ENCODE measurements around the gene DNAH14. TPM values are rescaled to one million over a fixed set of nuclear protein-coding genes. Genes with fewer than 3 reads are reported as not detected.

DNAH14 gene
- total RNA-seq, 1 experiment from 2014 or later: 20.8 TPM

DNA sequence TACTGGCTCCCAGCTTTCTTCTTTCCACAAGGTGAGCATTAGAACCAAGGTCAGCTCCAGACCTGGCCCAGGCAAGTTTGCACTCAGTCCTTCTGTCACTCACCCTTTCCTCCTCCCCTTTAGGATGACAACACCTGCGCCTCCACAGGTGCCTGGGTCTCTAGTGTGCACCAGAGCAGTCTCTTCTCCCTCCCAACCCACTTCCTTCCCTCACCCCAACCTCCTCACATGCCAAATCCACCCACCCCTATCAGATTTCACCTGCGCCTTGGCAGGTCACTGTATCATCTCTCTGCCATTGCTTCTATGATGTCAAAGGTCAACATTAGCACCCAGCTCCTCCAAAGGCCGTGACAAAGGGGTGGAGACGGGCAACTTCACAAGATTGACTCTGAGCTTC, 460.4 kb downstream of the DNAH14 start:
- DNase-seq (ENCODE audit: low read depth): no peak

DNA sequence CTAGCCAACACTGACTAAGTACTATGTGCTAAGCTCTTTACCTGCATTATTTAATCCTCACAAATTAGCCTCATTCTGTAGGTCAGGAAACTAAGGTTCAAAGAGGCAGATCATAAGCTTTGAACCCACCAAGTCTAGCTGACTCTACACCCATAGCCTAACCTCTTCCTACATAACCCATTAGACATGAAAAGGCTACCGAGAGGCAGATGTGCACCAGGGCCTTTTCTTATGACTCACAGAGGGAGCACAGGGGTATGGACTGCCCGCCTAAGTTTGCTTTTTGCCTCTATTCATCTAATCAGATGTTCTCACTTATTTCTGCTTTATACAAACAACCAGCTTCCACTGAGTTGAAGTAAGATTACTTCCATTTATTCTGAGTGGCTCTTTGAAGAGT, 466.9 kb downstream of the DNAH14 start:
- no peak for DNase-seq (ENCODE audit: low read depth)

GRCh38 chr1:225400968-225401367, 471.5 kb downstream of the DNAH14 start:
- no peak for DNase-seq (ENCODE audit: low read depth)

- no peak for DNase-seq (ENCODE audit: low read depth)
These were observed 477.7 kb downstream of the DNAH14 start for GRCh38 chr1:225406976-225407725.

DNA sequence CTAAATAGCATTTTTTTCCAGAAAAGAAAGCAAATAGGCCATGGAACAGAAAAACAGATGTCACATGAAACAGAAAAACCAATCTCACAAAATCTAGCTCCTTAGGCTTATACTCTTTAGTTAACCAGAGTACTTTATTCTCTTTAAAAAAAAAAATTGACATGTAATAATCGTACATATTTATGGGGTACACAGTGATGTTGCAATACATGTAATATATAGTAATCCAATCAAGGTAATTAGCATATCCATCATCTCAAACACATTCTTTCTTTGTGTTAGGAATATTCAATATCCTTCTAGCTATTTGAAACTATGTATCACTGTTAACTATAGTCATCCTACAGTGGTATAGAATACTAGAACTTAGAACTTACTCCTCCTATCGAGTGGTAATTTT, 478.3 kb downstream of the DNAH14 start:
- DNase-seq (ENCODE audit: low read depth): no peak

DNA sequence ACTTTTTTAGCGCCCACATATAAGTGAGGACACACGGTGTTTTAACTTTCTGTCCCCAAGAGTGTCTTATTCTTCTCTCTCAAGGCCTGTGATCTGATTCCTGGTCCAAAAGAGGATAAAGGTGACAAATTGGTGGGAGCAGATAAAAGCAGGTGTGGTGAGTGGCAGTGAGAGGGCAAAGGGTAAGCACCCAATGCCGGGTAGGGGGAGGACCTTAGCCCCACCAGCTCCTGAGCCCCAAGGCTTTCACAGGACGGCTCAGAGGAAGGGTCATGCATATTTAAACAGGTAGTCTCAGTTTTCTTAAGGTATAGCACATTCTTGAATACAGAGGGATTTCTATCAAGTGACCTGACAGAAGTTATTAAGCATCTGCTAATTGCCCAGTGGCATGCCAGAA, 478.8 kb downstream of the DNAH14 start:
- DNase-seq (ENCODE audit: low read depth): no peak

- DNase-seq (ENCODE audit: low read depth): no peak
These were observed 479.6 kb downstream of the DNAH14 start for GRCh38 chr1:225409051-225409450.

GRCh38 chr1:225410036-225410435, 480.6 kb downstream of the DNAH14 start:
- no peak for DNase-seq (ENCODE audit: low read depth)

GRCh38 chr1:225412321-225412720, 482.8 kb downstream of the DNAH14 start:
- DNase-seq (ENCODE audit: low read depth): no peak

- DNase-seq (ENCODE audit: low read depth): no peak
These were observed 483.4 kb downstream of the DNAH14 start for GRCh38 chr1:225412803-225413351.

GRCh38 chr1:225413708-225414375, 484.4 kb downstream of the DNAH14 start:
- no peak for DNase-seq (ENCODE audit: low read depth)

- no peak for DNase-seq (ENCODE audit: low read depth)
These were observed 485.8 kb downstream of the DNAH14 start for GRCh38 chr1:225415307-225415706.

GRCh38 chr1:225415967-225416745, 486.7 kb downstream of the DNAH14 start:
- no peak for DNase-seq (ENCODE audit: low read depth)

- DNase-seq (ENCODE audit: low read depth): no peak
These were observed 488.6 kb downstream of the DNAH14 start for GRCh38 chr1:225418059-225418458.

DNA sequence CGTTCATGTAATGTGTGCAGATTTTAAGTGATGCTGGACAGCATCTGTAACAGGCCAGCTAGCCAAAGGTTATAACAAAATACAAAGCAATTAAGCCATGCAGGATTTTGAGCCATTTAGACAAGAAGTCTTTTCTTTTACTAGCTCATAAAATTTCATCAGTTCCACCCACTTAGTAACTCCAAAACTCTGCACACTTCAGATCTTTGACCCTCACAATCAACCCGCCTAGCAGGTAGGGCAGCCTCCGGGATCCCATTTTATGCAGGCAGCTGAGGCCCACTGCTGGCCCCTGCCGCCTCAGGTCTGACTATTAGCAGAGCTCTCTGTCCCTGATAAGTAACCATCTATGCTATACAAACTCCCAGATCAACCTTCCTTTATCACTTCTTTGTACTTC, 489.1 kb downstream of the DNAH14 start:
- no peak for DNase-seq (ENCODE audit: low read depth)

DNA sequence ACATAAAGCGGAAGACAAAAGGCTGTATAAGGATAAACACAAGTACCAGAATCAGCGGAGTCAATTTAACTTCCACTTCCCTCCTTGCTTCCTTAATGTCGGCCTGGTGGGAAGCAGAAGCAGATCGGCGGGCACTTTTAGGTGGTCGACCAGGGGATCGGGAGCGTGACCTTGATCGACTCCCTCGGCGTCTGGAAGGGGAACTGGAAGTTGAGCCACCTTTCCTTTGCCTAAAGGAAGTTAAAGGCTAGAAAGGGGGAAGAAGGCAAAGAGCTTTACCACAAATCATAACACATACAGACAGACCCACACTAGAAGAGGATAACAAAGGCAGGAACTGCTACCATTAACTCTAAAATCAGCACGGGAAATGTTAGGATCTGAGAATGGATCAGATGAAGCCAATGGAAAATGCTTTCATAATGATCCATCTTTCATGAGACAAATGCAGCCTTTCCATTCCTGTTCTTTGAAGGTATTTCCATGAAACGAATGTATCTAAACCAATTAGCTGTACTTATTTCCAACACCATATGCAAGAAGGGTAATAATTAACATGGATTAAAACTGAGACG, 492.6 kb downstream of the DNAH14 start:
- DNase-seq (ENCODE audit: low read depth): no peak

DNA sequence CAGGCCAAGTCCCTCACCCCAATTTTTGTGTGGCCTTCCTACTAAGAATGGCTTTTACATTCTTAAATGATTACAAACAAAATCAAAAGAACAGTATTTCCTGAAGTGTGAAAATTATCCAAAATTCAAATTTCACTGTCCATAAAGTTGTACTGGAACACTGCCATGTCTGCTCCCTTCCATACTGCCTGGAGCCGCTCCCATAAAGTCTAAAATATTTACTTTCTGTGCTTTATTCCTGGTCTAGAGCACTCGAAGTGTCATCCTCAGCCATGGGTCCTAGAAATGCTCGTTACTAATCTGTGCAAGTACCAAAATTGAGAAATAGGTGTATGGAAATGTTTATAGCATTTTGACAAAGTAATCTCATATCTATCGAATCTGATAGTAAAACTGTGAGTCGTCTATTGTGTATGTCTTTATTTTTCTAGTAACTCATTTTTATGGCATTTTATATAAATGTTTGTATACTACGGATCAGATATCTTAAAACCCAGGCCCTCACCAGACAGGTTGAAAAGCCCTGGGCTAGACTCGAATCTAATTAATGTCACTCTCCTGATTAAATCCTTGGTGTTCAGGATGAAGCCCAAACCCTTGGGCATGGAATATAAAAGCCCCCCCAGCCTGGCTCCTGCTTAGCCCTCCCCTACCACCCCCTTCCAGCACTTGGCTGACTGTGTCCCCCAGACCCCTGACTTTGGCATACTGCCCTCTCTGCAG, 493.5 kb downstream of the DNAH14 start:
- no peak for DNase-seq (ENCODE audit: low read depth)

DNA sequence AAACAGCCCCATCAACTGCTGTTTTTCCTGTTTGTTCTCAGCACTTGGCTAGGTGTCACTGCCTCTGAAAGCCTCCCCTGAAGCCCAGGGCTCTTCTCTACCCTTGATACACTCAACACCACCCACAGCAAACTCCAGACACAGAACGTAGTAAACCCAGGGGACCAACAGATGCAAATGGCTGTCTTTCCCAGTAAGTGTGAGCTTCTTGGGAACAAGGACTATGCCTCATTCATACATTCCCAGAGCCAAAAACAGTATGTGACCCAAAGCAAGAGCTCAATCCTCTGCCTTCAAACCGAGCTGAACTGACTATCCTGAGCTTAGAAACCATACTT, 494.0 kb downstream of the DNAH14 start:
- DNase-seq (ENCODE audit: low read depth): no peak

GRCh38 chr1:225424562-225425200, 495.2 kb downstream of the DNAH14 start:
- peak; percentile 81 for DNase-seq (ENCODE audit: low read depth)

- peak; percentile 75 for DNase-seq (ENCODE audit: low read depth)
These were observed 495.8 kb downstream of the DNAH14 start for GRCh38 chr1:225425201-225425786.
